Activated effector memory CD4-positive, alpha-beta T cell treated with Interleukin-2 at 50 U/mL for 16 hours (primary cell): ENCODE results near the gene BMAL2.
A peak's percentile ranks its signal among the peaks of the same experiment; 100 is the strongest.

Experiments used
- DNase-seq: peaks from one replicate; pipeline ENCODE4 v3.0.0-alpha.2; 2020

BMAL2 gene

DNA sequence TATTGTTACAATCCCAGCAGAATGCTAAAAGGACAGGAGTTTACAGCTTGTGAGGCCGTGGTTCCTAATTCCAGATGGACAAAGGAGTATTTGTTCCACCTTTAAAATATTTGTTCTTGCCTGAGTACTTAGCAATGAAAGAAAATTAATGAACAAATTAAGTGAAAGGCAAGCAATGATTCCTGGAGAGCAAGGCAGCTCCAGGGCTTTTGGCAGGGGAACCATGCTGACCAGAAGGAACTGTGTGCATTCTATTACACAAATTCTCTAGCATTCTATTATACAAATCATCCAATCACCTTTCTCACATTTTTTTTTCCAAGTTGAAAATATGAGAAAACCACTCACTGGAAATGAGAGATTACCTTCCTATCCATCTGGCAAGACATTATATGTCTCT lies 1.8 kb upstream of the BMAL2 start:
- DNase-seq: no peak

DNA sequence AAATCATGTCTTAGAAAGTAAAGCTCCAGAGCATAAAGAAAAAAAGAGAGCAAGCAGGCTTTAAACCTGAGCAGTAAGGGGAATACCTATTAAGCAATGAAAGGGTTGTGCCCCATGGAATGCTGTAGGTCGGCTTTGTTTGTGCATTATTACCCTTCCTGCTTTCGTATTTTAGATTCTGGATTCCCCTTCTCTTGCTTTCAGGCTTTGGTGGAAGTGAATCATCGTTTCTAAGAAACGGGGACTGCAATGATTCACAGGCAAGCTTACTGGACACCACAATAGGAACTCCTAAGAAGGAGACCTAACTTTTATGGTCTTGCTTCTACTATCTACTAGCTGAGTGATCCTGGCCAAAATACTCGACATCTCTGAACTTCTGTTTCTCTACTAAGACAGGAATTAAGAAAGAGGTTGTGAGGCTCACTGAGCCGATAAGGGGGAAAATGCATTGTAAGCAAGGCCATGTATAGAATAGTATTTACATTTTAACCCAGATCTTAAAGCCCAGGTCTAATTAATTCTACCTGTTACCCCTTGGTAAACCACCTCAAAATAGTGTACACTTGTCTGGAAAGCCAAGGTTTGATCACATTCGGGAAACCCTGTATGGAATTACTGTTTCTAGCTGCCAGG lies 1.2 kb upstream of the BMAL2 start:
- DNase-seq: no peak

- no peak for DNase-seq
Observed at GRCh38 chr12:27331927-27332324, 710 bp upstream of the BMAL2 start.

DNA sequence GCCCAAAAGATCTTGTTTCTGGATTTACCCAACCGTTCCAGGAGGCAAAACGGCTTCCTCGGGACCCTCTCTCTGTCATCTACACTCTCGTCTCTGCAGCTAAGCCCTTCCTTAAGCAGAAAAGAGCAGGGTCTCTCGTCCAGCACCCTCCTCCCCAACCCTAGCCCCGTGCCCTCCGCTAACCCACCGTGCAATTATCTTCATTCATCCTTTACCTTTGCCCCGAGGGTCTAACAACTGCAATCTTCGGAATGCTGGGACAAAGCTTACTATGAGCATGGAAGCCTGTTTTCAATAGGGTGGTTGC lies 276 bp upstream of the BMAL2 start:
- no peak for DNase-seq

DNA sequence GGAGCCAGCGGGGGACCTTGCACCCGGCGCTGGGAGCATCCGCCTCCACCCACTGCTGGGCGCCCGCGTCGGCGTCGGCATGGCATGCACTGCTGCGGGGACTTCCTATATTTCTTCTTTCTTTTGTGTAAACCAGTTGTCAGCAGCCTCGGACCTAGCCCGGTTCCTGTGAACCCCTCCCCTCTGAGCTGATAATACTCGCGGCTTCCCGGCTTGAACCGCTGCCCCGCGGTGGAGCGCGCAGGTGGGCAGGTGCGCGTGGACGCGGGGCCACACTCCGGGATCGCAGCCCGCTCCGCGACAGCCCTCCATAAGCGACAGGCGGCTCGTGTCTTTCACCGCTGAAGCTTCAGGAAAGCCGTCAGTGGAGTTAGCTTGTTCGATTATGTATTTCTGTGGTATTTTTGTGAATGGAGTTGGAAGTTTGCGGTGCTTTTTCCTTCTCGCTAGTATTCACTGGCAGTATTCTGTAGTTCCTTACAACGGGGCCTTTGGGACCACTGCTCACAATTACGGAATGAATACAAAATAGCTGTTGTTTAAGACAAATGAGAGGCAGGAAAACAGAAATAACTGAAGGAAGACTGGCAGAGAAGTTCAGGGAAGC lies 870 bp downstream of the BMAL2 start:
- peak; percentile 5 for DNase-seq

DNA sequence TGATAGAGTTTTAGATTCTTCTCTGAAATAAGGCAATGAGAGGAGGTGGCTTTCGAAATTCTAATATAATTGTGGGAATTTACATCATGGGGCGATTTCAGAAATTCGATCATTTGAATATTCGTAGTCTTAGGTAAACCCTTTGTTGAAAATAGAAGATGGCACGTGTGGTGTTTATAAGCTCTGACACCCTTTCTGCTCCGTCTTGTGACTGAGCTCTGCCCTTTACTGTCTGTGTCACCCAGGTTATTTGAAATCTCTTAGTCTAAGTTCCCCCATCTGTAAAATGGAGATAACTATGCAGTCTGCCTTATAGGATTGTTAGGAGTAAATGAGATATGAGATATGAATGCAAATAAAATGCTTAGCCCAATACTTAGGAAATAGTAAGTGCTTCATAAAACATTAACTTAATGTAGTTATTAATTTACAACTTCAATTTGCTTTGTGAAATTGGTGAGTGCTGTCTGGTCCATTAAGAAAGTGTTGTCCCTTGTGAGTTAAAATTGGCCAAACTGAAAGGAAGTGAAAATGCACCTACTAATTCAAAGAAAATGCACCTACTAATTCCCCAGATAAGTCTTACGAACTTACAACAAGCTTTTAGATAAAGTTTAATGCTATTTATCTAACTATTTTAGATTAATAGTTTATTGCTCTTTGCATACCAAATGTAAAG lies 1.5 kb downstream of the BMAL2 start:
- DNase-seq: no peak

- DNase-seq: no peak
Observed at GRCh38 chr12:27334721-27335082, 2.1 kb downstream of the BMAL2 start.

DNA sequence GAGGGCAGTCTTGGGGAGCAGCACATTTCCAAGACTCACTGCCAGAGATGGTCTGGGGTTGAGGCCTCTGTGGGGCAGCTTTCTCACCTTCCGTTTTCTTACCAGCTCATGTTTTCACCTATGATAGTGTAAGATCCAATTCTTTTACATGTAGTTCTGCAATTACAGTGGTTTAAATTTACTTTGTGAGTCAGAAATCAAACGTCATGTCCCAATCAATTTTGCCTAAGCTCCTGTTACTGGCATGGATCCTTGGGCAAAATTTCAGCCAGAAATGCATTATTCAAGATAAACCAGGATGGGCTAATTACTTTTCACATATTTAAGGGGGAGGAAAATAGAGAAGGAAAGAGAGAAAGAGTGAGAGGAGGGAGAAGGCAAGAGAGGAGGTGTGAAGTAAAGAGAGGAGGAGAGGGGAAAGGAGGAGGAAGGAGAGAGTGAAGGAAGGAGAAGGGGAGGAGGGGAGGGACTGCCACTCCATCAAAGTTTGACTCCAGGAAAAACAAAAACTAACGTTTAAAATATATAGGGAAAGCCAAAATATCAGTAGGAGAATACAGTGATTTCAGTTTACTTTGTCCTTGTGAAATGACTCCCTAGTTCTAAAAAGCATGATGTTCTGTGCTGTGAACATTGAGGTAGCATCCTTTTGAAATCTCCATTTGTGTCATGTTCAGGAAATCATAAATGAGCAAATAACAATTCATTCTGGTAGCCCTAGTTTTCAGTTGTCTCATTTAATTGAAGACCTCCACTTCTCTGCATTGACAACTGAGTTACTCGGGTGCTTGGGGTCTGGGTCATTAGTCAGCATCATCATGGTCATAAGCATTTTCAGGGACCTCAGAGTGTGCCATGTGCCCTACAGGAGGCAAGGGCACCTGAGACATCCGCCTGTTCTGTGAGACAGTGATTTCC lies 3.0 kb downstream of the BMAL2 start:
- DNase-seq: no peak

GRCh38 chr12:27336282-27336653 lies 3.6 kb downstream of the BMAL2 start:
- no peak for DNase-seq

GRCh38 chr12:27337376-27337775 lies 4.7 kb downstream of the BMAL2 start:
- no peak for DNase-seq

DNA sequence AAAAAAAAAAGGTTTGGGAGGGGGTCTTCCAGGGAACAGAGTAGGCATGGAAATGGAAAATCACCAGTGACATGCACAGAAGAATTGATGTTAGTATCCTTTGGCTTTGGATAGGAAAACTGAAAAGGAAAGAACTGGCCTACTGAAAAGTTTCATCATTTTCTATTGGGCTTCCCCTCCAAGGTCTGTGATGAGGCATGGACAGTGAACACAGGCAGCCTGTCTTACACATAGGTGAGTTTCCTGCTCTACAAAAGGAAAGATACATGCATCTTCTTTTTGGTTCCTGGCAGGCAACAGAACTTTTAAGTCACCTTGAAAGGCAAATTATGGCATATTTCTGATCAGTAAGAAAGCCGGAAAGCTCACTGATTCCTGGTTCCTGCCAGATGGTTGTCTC lies 5.8 kb downstream of the BMAL2 start:
- DNase-seq: no peak

- no peak for DNase-seq
Observed at GRCh38 chr12:27340971-27341370, 8.3 kb downstream of the BMAL2 start.

DNA sequence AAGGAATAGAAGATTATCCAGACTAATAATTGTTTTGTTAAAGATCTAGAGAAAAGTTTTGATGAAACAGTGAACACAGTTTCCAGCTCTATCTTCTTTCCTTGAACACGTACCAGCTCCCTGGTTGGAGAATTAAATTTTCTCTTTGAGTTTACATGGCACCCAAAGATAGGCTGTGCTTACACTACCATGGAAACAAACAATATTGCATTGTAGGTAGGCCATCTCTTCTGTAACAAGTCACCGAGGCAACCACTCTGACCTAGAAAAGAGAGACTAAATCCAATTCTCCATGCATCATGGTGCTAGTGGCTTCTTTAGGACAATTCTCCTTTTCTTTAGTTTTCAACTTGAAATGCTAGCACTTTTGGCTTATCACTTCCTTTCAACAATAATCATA lies 9.9 kb downstream of the BMAL2 start:
- DNase-seq: no peak

DNA sequence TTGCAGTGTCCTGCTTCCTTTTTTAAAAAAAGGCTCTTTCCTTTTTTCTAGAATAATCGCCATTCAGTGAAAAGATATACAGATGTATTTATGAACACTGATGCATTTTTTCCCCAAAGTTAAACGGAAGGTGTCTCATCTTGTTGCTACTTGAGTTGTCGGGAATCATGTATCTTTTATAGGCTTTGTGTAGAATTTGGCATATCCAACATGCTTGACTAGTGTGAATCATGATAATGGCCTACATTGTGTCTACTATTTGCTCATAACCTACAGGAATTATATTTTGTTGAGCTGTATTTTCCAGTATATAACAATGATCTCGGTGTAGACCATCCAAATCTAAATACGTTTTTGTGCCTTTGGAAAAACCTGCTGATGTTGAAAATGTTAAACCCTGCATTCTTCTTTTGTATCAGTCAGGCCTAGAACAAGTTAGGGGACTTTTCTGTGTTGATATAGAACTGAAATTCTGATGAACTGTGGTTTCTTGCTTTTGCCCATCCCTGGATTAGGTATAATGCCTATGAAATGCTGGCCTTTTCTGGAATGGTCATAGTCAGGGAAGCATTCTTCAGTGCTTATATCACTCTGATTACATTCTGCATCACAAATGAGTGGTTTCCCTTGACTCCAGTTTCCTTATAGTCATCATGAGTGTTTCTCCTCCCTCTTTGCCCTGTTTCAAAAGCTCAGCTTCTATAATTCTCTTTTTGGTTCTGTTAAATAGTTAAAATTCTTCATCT lies 10.8 kb downstream of the BMAL2 start:
- DNase-seq: no peak

DNA sequence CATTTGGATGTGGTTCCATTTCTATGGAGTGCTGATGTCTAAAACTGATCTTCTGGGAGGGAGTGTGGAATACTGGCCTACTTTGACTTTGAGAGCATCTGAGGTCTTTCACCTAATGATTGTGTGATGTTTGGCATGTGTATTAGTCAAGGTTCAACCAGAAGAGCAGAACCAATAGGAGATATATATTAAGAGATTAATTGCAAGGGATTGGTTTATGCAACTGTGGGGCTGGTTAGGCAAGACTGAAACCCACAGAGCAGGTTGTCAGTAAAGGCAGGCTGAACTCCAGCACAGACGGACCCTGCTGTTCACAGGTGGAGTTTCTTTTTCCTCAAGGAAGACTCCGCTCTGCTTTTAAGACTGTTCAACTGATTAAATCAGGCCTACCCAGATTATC lies 11.6 kb downstream of the BMAL2 start:
- no peak for DNase-seq

GRCh38 chr12:27344760-27345159 lies 12.1 kb downstream of the BMAL2 start:
- no peak for DNase-seq

GRCh38 chr12:27345376-27345775 lies 12.7 kb downstream of the BMAL2 start:
- no peak for DNase-seq

DNA sequence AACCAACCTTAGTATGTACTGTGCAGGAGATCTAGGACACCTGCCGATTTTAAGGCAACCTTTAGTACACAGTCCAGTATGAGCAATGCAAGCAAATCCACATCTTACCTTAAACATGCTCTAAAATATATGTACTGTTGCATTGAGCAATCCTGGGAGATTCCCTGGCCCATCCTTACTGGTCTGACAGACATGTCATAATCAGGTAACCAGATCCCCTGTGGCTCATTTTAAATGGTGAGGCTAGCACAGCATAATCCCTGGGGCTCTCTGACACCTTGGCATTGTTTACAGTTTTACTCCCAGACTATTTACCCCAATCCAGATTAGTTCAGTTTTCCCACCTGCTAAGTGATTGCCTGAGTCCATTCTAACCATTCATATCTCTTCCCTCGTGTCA lies 15.1 kb downstream of the BMAL2 start:
- DNase-seq: no peak

DNA sequence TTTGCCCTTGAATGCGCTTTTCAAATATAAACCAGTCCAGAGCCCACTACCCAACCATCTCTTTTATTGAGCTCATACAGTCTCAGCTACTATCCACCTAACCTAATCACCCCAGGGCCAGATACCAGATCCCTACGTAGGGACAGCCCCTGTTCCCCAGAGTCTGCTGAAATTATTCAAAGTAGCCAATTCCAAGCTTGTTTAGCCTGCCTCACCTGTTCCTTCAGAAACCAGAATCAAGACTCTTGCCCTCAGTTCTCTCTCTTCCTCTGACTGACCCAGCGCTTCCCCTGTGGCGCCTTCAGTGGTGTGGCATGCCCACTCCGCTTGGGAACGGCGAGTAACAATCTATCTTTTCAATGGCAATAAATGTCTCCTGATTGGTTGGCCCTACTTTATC lies 18.8 kb downstream of the BMAL2 start:
- DNase-seq: no peak

- DNase-seq: no peak
Observed at GRCh38 chr12:27355486-27355885, 22.9 kb downstream of the BMAL2 start.

DNA sequence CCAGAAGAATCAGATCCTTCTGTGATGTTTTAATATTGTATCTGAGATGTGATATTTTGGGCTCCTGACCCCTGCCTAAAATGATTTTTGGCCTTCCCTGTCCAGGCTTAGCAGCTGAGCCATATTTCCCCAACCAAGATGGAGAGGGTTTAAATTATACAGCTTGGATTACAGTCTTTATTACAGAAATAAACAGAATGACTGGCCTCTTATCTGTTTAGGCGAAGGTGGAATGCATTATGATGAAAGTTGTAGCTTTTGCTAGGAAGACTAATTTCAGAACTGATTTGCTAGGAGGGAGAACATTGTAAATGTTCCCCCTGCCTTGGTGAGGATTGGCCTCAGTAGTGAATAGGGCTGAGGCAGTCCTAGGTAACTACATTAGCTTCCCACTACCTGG lies 23.3 kb downstream of the BMAL2 start:
- DNase-seq: no peak

DNA sequence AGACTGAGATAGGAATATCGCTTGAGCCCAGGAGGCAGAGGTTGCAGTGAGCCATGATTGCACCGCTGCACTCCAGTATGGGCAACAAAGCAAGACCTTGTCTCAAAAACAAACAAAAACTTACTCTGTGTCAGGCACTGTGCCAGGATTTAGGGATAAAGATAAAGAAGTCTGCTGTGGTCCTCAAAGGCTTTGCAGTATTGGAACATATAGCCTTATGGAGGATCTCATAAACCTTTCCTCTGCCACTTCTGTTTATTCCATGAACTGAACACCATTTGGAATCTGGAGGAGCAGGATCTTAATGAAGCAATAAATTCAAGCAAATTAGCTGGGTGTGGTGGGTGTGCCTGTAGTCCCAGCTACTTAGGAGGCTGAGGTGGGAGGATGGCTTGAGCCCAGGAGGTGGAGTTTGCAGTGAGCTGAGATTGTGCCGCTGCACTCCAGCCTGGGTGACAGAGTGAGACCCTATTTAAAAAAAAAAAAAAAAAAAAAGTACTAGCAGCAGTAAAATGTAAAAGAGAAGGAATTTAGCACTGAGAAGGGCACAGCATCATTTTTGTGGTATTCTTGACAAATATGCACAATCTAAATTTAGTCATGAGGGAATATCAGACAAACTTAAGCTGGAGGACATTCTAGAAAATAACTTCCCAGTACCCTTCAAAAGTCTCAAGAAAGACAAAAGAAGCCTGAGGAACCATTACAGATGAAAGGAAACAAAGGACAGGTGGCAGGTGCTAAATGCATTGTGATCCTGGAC lies 27.1 kb downstream of the BMAL2 start:
- no peak for DNase-seq
